GM12878 (cell line): ENCODE data around the gene SFXN5. TPM values are rescaled to one million over a fixed set of nuclear protein-coding genes. Genes with fewer than 3 reads are reported as not detected.

ENCODE experiments used
- ATAC-seq: fragments of 200-7000 bp; cut with Tn5 transposase; 3 replicates; pipeline ENCODE4 v1.9.1; 2020; ENCODE audit warnings: mild to moderate bottlenecking, moderate library complexity
- BruUV-seq: library from RNA; stranded (reverse); fragments of 400-500 nt; replicated peaks from 2 replicates; lab custom pipeline; 2021; lab: Mats Ljungman, UMichigan
- CTCF ChIA-PET: fragments of 300-600 bp; sonication (Branson Sonifier 250); formaldehyde crosslinking; extraction: SDS; loops from one replicate; lab custom pipeline; 2021; ENCODE audit warnings: inconsistent platforms; lab: Yijun Ruan, JAX
- POLR2A ChIA-PET: fragments of 350-600 bp; formaldehyde crosslinking; extraction: SDS; loops from one replicate; lab custom pipeline; 2021; ENCODE audit warnings: inconsistent platforms; lab: Charles Lee
- RAD21 ChIA-PET: fragments of 300-600 bp; sonication (Branson Sonifier 250); formaldehyde crosslinking; loops from one replicate; lab custom pipeline; 2023; ENCODE audit warnings: antibody characterized with exemption; ENCODE audit not compliant: unreplicated experiment; lab: Charles Lee
- SMC1A ChIA-PET: fragments of 300-600 bp; sonication (Branson Sonifier 250); formaldehyde crosslinking; loops from one replicate; lab custom pipeline; 2023; ENCODE audit not compliant: unreplicated experiment, uncharacterized antibody; lab: Charles Lee
- DNase-seq: peaks from one replicate; pipeline ENCODE4 v3.0.0-alpha.2; 2011; ENCODE audit warnings: low read depth, low spot score
- FAIRE-seq: peaks from 3 replicates; lab custom pipeline; 2011; peaks lifted over from hg19 to GRCh38; lab: Jason Lieb, UNC
- H2AFZ ChIP-seq: 2 replicates; pipeline ENCODE4 v1.6.0; 2011; ENCODE audit warnings: low read depth, low read length, control low read depth; ENCODE audit not compliant: control insufficient read depth
- H3K27ac ChIP-seq: 2 replicates; pipeline ENCODE4 v1.5.1; 2011; ENCODE audit warnings: control low read depth; ENCODE audit not compliant: control insufficient read depth, insufficient read depth
- H3K27me3 ChIP-seq, 2 experiments: replicated peaks in 1 of 2; 2 replicates each; pipeline versions ENCODE4 v1.6.0 to v1.6.1; 2011; ENCODE audit warnings: low read length in 1 of 2; ENCODE audit not compliant: control insufficient read depth in 2 of 2, insufficient read depth in 2 of 2
- H3K36me3 ChIP-seq, 2 experiments: 2 replicates each; pipeline ENCODE4 v1.5.1; 2011; ENCODE audit warnings: low read length in 1 of 2; ENCODE audit not compliant: control insufficient read depth in 2 of 2, insufficient read depth in 2 of 2
- H3K4me1 ChIP-seq: 2 replicates; pipeline ENCODE4 v1.6.1; 2011; ENCODE audit warnings: mild to moderate bottlenecking, low read length, moderate library complexity, mixed read lengths; ENCODE audit not compliant: control insufficient read depth, insufficient read depth
- H3K4me2 ChIP-seq: 2 replicates; pipeline ENCODE4 v1.6.0; 2011; ENCODE audit warnings: control low read depth; ENCODE audit not compliant: control insufficient read depth, insufficient read depth
- H3K4me3 ChIP-seq: fragments of 200-600 bp; sonication (generic); 2 replicates; pipeline ENCODE4 v1.5.1; 2016
- H3K79me2 ChIP-seq: 2 replicates; pipeline ENCODE4 v1.6.0; 2011; ENCODE audit warnings: low read length; ENCODE audit not compliant: control insufficient read depth, insufficient read depth
- H3K9ac ChIP-seq: 2 replicates; pipeline ENCODE4 v1.8.0; 2011; ENCODE audit warnings: low read length, control low read depth, mixed read lengths; ENCODE audit not compliant: control insufficient read depth, insufficient read depth
- H3K9me3 ChIP-seq: replicated peaks from 3 replicates; pipeline ENCODE4 v1.5.1; 2011; ENCODE audit warnings: mild to moderate bottlenecking, low read length; ENCODE audit not compliant: control insufficient read depth, insufficient read depth
- H4K20me1 ChIP-seq: 2 replicates; pipeline ENCODE4 v1.6.0; 2011; ENCODE audit not compliant: control insufficient read depth, insufficient read depth
- CHD1 ChIP-seq: IDR thresholded peaks from 2 replicates; pipeline ENCODE4 v1.6.1; 2012; ENCODE audit warnings: low read depth, low read length, improper control_type of control experiment
- E2F8 ChIP-seq: fragments of 450-650 bp; IDR thresholded peaks from 2 replicates; pipeline ENCODE4 v1.6.1; 2018; ENCODE audit warnings: mild to moderate bottlenecking, low read depth, moderate library complexity; ENCODE audit not compliant: partially characterized antibody
- JUNB ChIP-seq: IDR thresholded peaks from 2 replicates; pipeline ENCODE4 v1.6.1; 2016; ENCODE audit warnings: antibody characterized with exemption, mild to moderate bottlenecking
- LARP7 ChIP-seq: fragments of 450-650 bp; IDR thresholded peaks from 2 replicates; pipeline ENCODE4 v1.6.1; 2017; ENCODE audit warnings: mild to moderate bottlenecking
- NFYA ChIP-seq: IDR thresholded peaks from 2 replicates; pipeline ENCODE4 v1.6.1; 2011; ENCODE audit warnings: low read depth, mild to moderate bottlenecking, low read length, improper control_type of control experiment, borderline replicate concordance
- NKRF ChIP-seq: fragments of 450-650 bp; conservative IDR thresholded peaks from 2 replicates; pipeline ENCODE4 v1.6.1; 2017; ENCODE audit warnings: mild to moderate bottlenecking, moderate library complexity
- SIN3A ChIP-seq: IDR thresholded peaks from 2 replicates; pipeline ENCODE4 v1.6.1; 2012; ENCODE audit warnings: low read depth, low read length, improper control_type of control experiment
- SUPT20H ChIP-seq: IDR thresholded peaks from 2 replicates; pipeline ENCODE4 v1.6.1; 2011; ENCODE audit warnings: low read depth, mild to moderate bottlenecking, low read length, moderate library complexity, borderline replicate concordance; ENCODE audit not compliant: control insufficient read depth
- ZNF274 ChIP-seq: IDR thresholded peaks from one replicate; pipeline ENCODE4 v1.8.0; 2011; ENCODE audit not compliant: insufficient read length, insufficient read depth
- ZNF592 ChIP-seq: fragments of 450-650 bp; IDR thresholded peaks from 2 replicates; pipeline ENCODE4 v1.6.1; 2017; ENCODE audit warnings: mild to moderate bottlenecking, moderate library complexity
- WGBS: methylation state at CpG from one replicate; pipeline ENCODE4 v1.1.6; 2016; ENCODE audit warnings: low lambda C conversion rate; ENCODE audit not compliant: insufficient replicate concordance, insufficient coverage; ENCODE audit errors: missing lambda C conversion rate; 5-methylcytosine and 5-hydroxymethylcytosine counted together
- in situ Hi-C: fragments of 300-500 bp; cut with MboI; formaldehyde crosslinking; loops from 9 replicates; pipeline ENCODE4 v1.14.3; 2018; ENCODE audit warnings: mixed read lengths
- intact Hi-C: fragments of 100-400 bp; cut with micrococcal nuclease; formaldehyde crosslinking; loops from one replicate; pipeline ENCODE4 v1.14.2; 2022; ENCODE audit not compliant: unreplicated experiment
- polyA plus RNA-seq, 11 experiments: library from polyadenylated mRNA; depleted of rRNA in 4 of 11; unstranded in 6 of 11; stranded (reverse) in 5 of 11; fragments of >200 nt; fragmentation: Nextera tagmentation in 4 of 11; fragmentation: Illumina TruSeq in 1 of 11; extraction: Ambion mirVana in 4 of 11; extraction: Trizol in 1 of 11; gene quantifications; 1 replicate in 1 of 11; 2 replicates in 10 of 11; pipeline versions ENCODE4 v1.2.1 to v1.2.3, GENCODE V29; 2011 to 2016; ENCODE audit warnings: inconsistent platforms in 2 of 11, missing spikeins in 2 of 11, low read depth in 1 of 11
- total RNA-seq, 4 experiments: library from RNA; depleted of rRNA in 3 of 4; stranded (reverse); fragments of >200 nt in 3 of 4; fragmentation: Illumina TruSeq in 1 of 4; extraction: Trizol in 1 of 4; gene quantifications; 2 replicates each; pipeline versions ENCODE4 v1.2.1 to v1.2.3, GENCODE V29; 2013 to 2021

Gene SFXN5
- total and polyA plus RNA-seq, 10 of the 15 experiments (the other 5 are each of a cell fraction or from before 2014, with no cell fraction given): 3.3 to 15.9 (median 11.2) TPM

GRCh38 chr2:73100956-73101355, 29.4 kb upstream of the SFXN5 start (continued):
- no peak for TF ChIP-seq NKRF
- TF ChIP-seq NFYA: no peak
- TF ChIP-seq E2F8: no peak
- no peak for TF ChIP-seq SIN3A
- no peak for TF ChIP-seq LARP7
- no peak for TF ChIP-seq SUPT20H
- no peak for TF ChIP-seq CHD1
- TF ChIP-seq, all 136 proteins: peak for 0

GRCh38 chr2:73099486-73099885, 28.0 kb upstream of the SFXN5 start:
- ATAC-seq: no peak

More at GRCh38 chr2:73099486-73099885, 28.0 kb upstream of the SFXN5 start:
- H3K36me3 ChIP-seq: no peaks in the 10 kb centered on the region
- no peaks in the 10 kb centered on the region; a peak in 2 of 4 replicates for H3K27me3 ChIP-seq
- no peaks in the 10 kb centered on the region for H4K20me1 ChIP-seq
- H3K4me3 ChIP-seq: no peak overlapping the region
- no peak overlapping the region for H2AFZ ChIP-seq
- ChIA-PET CTCF (interaction anchor here (0.6 to 1.7 kb wide), 3 partner anchors 14 to 229 kb away, joined by 3 to 10 read pairs (median 3); no protein-coding TSS in a partner anchor), RAD21 (interaction anchor here (0.7 kb wide), 1 partner anchor 1587 kb away, joined by 3 read pairs; no protein-coding TSS in a partner anchor), SMC1A (no interaction called here), POLR2A (no interaction called here)
- FAIRE-seq (no peak), DNase-seq (no peak)
- 15% methylated on average over 3 of the region's 3 CpGs for WGBS
- TF ChIP-seq ZNF592 (no peak), JUNB (no peak), ZNF274 (no peak)
- H3K9me3 ChIP-seq: no peaks in the 10 kb centered on the region
- H3K4me2 ChIP-seq: no peak overlapping the region
- no TSS peak for BruUV-seq
- H3K9ac ChIP-seq: no peak overlapping the region
- in situ Hi-C loops (no loop called here), intact Hi-C loops (no loop called here)
- no peaks in the 10 kb centered on the region for H3K4me1 ChIP-seq
- H3K27ac ChIP-seq: no peak overlapping the region
- H3K79me2 ChIP-seq: no peaks in the 10 kb centered on the region
